ENCODE results near the gene SLC49A3. TPM values are rescaled to one million over a fixed set of nuclear protein-coding genes. Genes with fewer than 3 reads are reported as not detected.

SLC49A3 gene
- total RNA-seq, 1 donor from 2014 or later: 3.3 TPM

GRCh38 chr4:722851-723360, 34.0 kb upstream of the SLC49A3 start:
- Mint-ChIP-seq H3K4me3 (no peak overlapping the region), H3K4me1 (ENCODE audit: unreplicated experiment) (peaks cover 9% of the 10 kb centered on the region), H3K9me3 (no peaks in the 10 kb centered on the region), H3K27ac (no peak overlapping the region), H3K36me3 (peaks cover 7% of the 10 kb centered on the region), H3K27me3 (no peaks in the 10 kb centered on the region)
- DNase-seq (ENCODE audit: extremely low spot score, unreplicated experiment): no peak
- no peak for TF ChIP-seq CTCF (conservative IDR thresholded peaks at IDR 0.05)

DNA sequence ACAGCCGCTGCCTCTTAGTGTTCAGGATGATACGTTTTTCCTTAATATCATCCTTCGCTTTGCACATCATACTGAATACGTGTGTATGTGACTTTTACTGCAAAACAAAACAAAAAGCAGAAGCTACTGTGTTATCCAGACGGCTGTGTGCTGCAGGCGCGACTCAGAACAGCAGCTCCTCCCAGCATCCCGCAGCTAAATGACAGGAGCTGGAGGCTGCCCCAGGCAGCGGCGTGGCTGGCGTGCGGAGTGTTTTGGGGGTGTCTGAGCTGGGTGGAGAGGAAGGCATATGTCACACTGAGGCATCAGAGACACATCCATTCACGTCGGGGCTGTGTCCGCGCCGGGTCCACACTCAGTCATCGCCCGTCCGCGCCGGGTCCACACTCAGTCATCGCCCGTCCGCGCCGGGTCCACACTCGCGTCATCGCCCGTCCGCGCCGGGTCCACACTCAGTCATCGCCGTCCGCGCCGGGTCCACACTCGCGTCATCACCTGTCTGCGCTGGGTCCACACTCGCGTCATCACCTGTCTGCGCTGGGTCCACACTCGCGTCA, 33.3 kb upstream of the SLC49A3 start:
- no peak for DNase-seq (ENCODE audit: extremely low spot score, unreplicated experiment)
- Mint-ChIP-seq H3K4me3 (no peak overlapping the region), H3K27me3 (no peaks in the 10 kb centered on the region), H3K27ac (no peak overlapping the region), H3K9me3 (no peaks in the 10 kb centered on the region), H3K36me3 (peaks cover 7% of the 10 kb centered on the region), H3K4me1 (ENCODE audit: unreplicated experiment) (peaks cover 15% of the 10 kb centered on the region)
- no peak for TF ChIP-seq CTCF (conservative IDR thresholded peaks at IDR 0.05)

- TF ChIP-seq CTCF (conservative IDR thresholded peaks at IDR 0.05): no peak
Observed at GRCh38 chr4:721261-722168, 32.6 kb upstream of the SLC49A3 start.

GRCh38 chr4:720111-720860, 31.3 kb upstream of the SLC49A3 start:
- Mint-ChIP-seq H3K4me1 (ENCODE audit: unreplicated experiment) (peaks cover 7% of the 10 kb centered on the region), H3K27ac (peak overlapping the region; percentile 43), H3K4me3 (no peak overlapping the region), H3K9me3 (no peaks in the 10 kb centered on the region), H3K27me3 (no peaks in the 10 kb centered on the region), H3K36me3 (peaks cover 7% of the 10 kb centered on the region)
- DNase-seq (ENCODE audit: extremely low spot score, unreplicated experiment): no peak
- no peak for TF ChIP-seq CTCF (conservative IDR thresholded peaks at IDR 0.05)

More at GRCh38 chr4:721261-722168, 32.6 kb upstream of the SLC49A3 start:
- no peak for DNase-seq (ENCODE audit: extremely low spot score, unreplicated experiment)
- Mint-ChIP-seq H3K9me3 (no peaks in the 10 kb centered on the region), H3K36me3 (peaks cover 7% of the 10 kb centered on the region), H3K4me3 (no peak overlapping the region), H3K4me1 (ENCODE audit: unreplicated experiment) (peaks cover 10% of the 10 kb centered on the region), H3K27me3 (no peaks in the 10 kb centered on the region), H3K27ac (peak overlapping the region; percentile 76)

DNA sequence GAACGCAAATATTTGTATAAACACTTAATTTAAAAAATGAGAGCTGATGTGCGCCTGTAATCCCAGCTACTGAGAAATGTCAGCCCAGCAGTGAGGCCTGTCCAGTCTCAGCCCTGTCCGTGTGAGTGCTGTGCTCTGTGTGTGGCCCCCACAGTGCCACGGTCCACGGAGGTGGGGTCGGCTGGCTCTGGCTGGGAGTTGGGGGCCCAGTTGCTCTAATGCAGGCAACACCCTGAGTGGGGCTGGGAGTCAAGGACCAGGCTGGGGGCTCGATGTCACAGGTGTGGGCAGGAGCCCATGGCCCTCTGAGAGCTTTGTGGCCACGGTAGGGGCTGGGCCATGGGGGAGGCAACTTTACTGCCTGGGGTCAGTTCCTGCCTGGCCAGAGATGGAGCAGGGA, 29.5 kb upstream of the SLC49A3 start:
- peaks cover 7% of the 10 kb centered on the region for H3K36me3 Mint-ChIP-seq
- H3K27me3 Mint-ChIP-seq: no peaks in the 10 kb centered on the region
- no peak overlapping the region for H3K27ac Mint-ChIP-seq
- peaks cover 7% of the 10 kb centered on the region for H3K4me1 Mint-ChIP-seq (ENCODE audit: unreplicated experiment)
- TF ChIP-seq CTCF (conservative IDR thresholded peaks at IDR 0.05): no peak
- no peaks in the 10 kb centered on the region for H3K9me3 Mint-ChIP-seq
- no peak for DNase-seq (ENCODE audit: extremely low spot score, unreplicated experiment)
- no peak overlapping the region for H3K4me3 Mint-ChIP-seq
